OCI-LY7 (cell line): ENCODE measurements around the gene CDK10.
"Not testable (repeated sequence)": the region's sequence is repeated elsewhere in the genome, so short reads cannot be mapped to it uniquely, and the experiment has no call there.

Experiments used
- CTCF ChIP-seq: fragments of 200-600 bp; sonication (generic); conservative IDR thresholded peaks from 2 replicates; pipeline ENCODE4 v1.5.1; 2014; ENCODE audit warnings: mild to moderate bottlenecking, antibody characterized with exemption, low read length, moderate library complexity, mixed read lengths
- EZH2phosphoT487 ChIP-seq: fragments of 200-600 bp; sonication (generic); IDR thresholded peaks from 2 replicates; pipeline ENCODE4 v1.6.1; 2018; ENCODE audit warnings: low read depth, borderline replicate concordance, mild to moderate bottlenecking, mixed run types, antibody characterized with exemption, low read length, moderate library complexity, mixed read lengths

- TF ChIP-seq CTCF, EZH2phosphoT487: not testable (repeated sequence)
Measured at GRCh38 chr16:89664238-89664637, 22.3 kb upstream of the CDK10 start.
